Kidney (tissue), 14 donors: ENCODE measurements around the gene PDE6G. TPM values are rescaled to one million over a fixed set of nuclear protein-coding genes. Genes with fewer than 3 reads are reported as not detected.

Experiments used
- DNase-seq, 5 donors: peaks; one replicate each; pipeline ENCODE4 v3.0.0-alpha.2; 2013 to 2020
- FAIRE-seq: peaks from 2 replicates; lab custom pipeline; 2012; peaks lifted over from hg19 to GRCh38; lab: Jason Lieb, UNC
- H3K27ac ChIP-seq, 2 donors: one replicate each; pipeline ENCODE4 v1.7.0; 2013; ENCODE audit warnings: low read depth in 2 of 2, low read length in 2 of 2, inconsistent platforms in 1 of 2
- H3K27me3 ChIP-seq: one replicate; pipeline ENCODE4 v1.7.1; 2013; ENCODE audit warnings: low read length, inconsistent platforms; ENCODE audit not compliant: control insufficient read depth, insufficient read depth
- H3K36me3 ChIP-seq, 3 donors: one replicate each; pipeline versions ENCODE4 v1.7.0 to v1.7.1; 2013; ENCODE audit warnings: low read length in 3 of 3, control low read depth in 1 of 3, inconsistent platforms in 1 of 3; ENCODE audit not compliant: insufficient read depth in 3 of 3, control insufficient read depth in 2 of 3
- H3K4me1 ChIP-seq, 3 donors: one replicate each; pipeline versions ENCODE4 v1.7.0 to v1.7.1; 2013; ENCODE audit warnings: low read length in 3 of 3, inconsistent platforms in 1 of 3, low read depth in 1 of 3; ENCODE audit not compliant: control insufficient read depth in 2 of 3, insufficient read depth in 2 of 3
- H3K4me3 ChIP-seq, 3 donors: one replicate each; pipeline versions ENCODE4 v1.7.0 to v1.8.1; 2013; ENCODE audit warnings: low read length in 3 of 3, control low read depth in 1 of 3, inconsistent platforms in 1 of 3
- H3K9ac ChIP-seq, 3 donors: one replicate each; pipeline versions ENCODE4 v1.7.0 to v1.7.1; 2013; ENCODE audit warnings: low read length in 3 of 3, control low read depth in 1 of 3, inconsistent platforms in 1 of 3
- H3K9me3 ChIP-seq, 3 donors: one replicate each; pipeline versions ENCODE4 v1.7.0 to v1.7.1; 2013; ENCODE audit warnings: low read length in 3 of 3, control low read depth in 1 of 3, inconsistent platforms in 1 of 3; ENCODE audit not compliant: control insufficient read depth in 2 of 3, insufficient read depth in 1 of 3
- CTCF ChIP-seq: IDR thresholded peaks from 3 replicates; pipeline ENCODE4 v1.5.1; 2012; ENCODE audit warnings: mild to moderate bottlenecking, moderate library complexity, borderline replicate concordance; ENCODE audit not compliant: insufficient read depth; ENCODE audit errors: extremely low read depth
- intact Hi-C: fragments of 100-400 bp; cut with DNase I; formaldehyde crosslinking; loops from one replicate; pipeline ENCODE4 v1.11.1; 2022
- polyA plus RNA-seq: library from polyadenylated mRNA; stranded (reverse); fragments of 350-450 nt; fragmentation: Illumina TruSeq; extraction: RNeasy Lipid Tissue Mini Kit (QIAGEN cat#74804); gene quantifications from one replicate; pipeline ENCODE4 v1.2.3, GENCODE V29; 2014; ENCODE audit warnings: low read depth, low replicate concordance; ENCODE audit not compliant: insufficient read depth
- total RNA-seq: library from RNA; stranded (reverse); fragmentation: NEBNext Ultra II Directional; extraction: Animal tissue kit (Norgen Biotek cat#: 25700); gene quantifications from one replicate; pipeline ENCODE4 v1.2.1, GENCODE V29; 2021
- donor health status: control.
- donor health status: control.
- donor health status: control.
- donor health status: control.
- donor health status: control.
- donor health status: DM: yes; HTN: yes; CAD: no.
- donor health status: Normal renal cell carcinoma (clear cell type).

The PDE6G gene
- total and polyA plus RNA-seq, 2 donors from 2014 or later, result 3.2 to 5.4 TPM

- no peak overlapping the region for H3K9ac ChIP-seq
- FAIRE-seq (no peak), DNase-seq (peak in 1 of 5 donors; percentile 60)
- no peaks in the 10 kb centered on the region for H3K27me3 ChIP-seq
- TF ChIP-seq CTCF, result no peak
- H3K4me3 ChIP-seq, result no peak overlapping the region
- H3K27ac ChIP-seq, result no peak overlapping the region
- H3K4me1 ChIP-seq, result peaks cover 0 to 18% (median 0%) of the 10 kb centered on the region in 3 donors
- intact Hi-C loops, result no loop called here
- H3K9me3 ChIP-seq, result no peaks in the 10 kb centered on the region
- peaks cover 0 to 5% (median 0%) of the 10 kb centered on the region in 3 donors for H3K36me3 ChIP-seq
Observed at GRCh38 chr17:81664051-81664470, 7.7 kb upstream of the PDE6G start.

GRCh38 chr17:81662002-81662401, 5.7 kb upstream of the PDE6G start:
- FAIRE-seq, result no peak
- no peaks in the 10 kb centered on the region for H3K27me3 ChIP-seq
- intact Hi-C loops, result no loop called here
- no peak for TF ChIP-seq CTCF
- H3K36me3 ChIP-seq, result no peaks in the 10 kb centered on the region
- no peaks in the 10 kb centered on the region for H3K9me3 ChIP-seq
- H3K4me3 ChIP-seq, result no peak overlapping the region
- no peak overlapping the region for H3K27ac ChIP-seq
- peaks cover 0 to 11% (median 0%) of the 10 kb centered on the region in 3 donors for H3K4me1 ChIP-seq
- H3K9ac ChIP-seq, result no peak overlapping the region
- DNase-seq, result no peak

- no peak for TF ChIP-seq CTCF
- H3K4me3 ChIP-seq, result no peak overlapping the region
- no peaks in the 10 kb centered on the region for H3K9me3 ChIP-seq
- H3K27ac ChIP-seq, result no peak overlapping the region
- FAIRE-seq (no peak), DNase-seq (no peak)
- no peaks in the 10 kb centered on the region for H3K27me3 ChIP-seq
- H3K9ac ChIP-seq, result no peak overlapping the region
- no peaks in the 10 kb centered on the region for H3K36me3 ChIP-seq
- H3K4me1 ChIP-seq, result peaks cover 0 to 6% (median 0%) of the 10 kb centered on the region in 3 donors
- intact Hi-C loops, result no loop called here
Observed at GRCh38 chr17:81660441-81660840, 4.1 kb upstream of the PDE6G start.

GRCh38 chr17:81659038-81659437, 2.7 kb upstream of the PDE6G start:
- no peak for TF ChIP-seq CTCF
- Histone ChIP-seq H3K9ac (no peak overlapping the region), H3K4me3 (no peak overlapping the region), H3K27ac (peak overlapping the region in 1 of 2 donors; percentile 37), H3K27me3 (no peaks in the 10 kb centered on the region), H3K9me3 (no peaks in the 10 kb centered on the region), H3K36me3 (no peaks in the 10 kb centered on the region), H3K4me1 (peaks cover 0 to 2% (median 0%) of the 10 kb centered on the region in 3 donors)
- DNase-seq (peak in 1 of 5 donors; percentile 37), FAIRE-seq (no peak)
- intact Hi-C loops, result no loop called here
